BJ (cell line): Measurements from ENCODE around the gene NME3. TPM values are rescaled to one million over a fixed set of nuclear protein-coding genes. Genes with fewer than 3 reads are reported as not detected.

Experiments
- CTCF ChIA-PET: fragments of 350-600 bp; formaldehyde crosslinking; extraction: SDS; loops from one replicate; lab custom pipeline; 2021; ENCODE audit warnings: antibody characterized with exemption, inconsistent platforms; lab: Yijun Ruan, JAX
- POLR2A ChIA-PET: fragments of 300-600 bp; sonication (Branson Sonifier 250); formaldehyde crosslinking; extraction: SDS; loops from one replicate; lab custom pipeline; 2021; ENCODE audit warnings: antibody characterized with exemption; lab: Charles Lee
- DNase-seq: peaks from one replicate; pipeline ENCODE4 v3.0.0-alpha.2; 2011; ENCODE audit warnings: low read depth
- H3K27me3 ChIP-seq: 2 replicates; pipeline ENCODE4 v1.6.0; 2011; ENCODE audit warnings: low read length; ENCODE audit not compliant: control insufficient read depth, insufficient read depth
- H3K36me3 ChIP-seq: 2 replicates; pipeline ENCODE4 v1.5.1; 2011; ENCODE audit warnings: low read length; ENCODE audit not compliant: control insufficient read depth, insufficient read depth
- H3K4me3 ChIP-seq: 2 replicates; pipeline ENCODE4 v1.5.1; 2011; ENCODE audit warnings: low read depth, mild to moderate bottlenecking, control low read depth, low read length
- CTCF ChIP-seq: IDR thresholded peaks from 2 replicates; pipeline ENCODE4 v1.5.1; 2011; ENCODE audit warnings: low read depth, mild to moderate bottlenecking, control low read depth, inconsistent platforms, low read length, moderate library complexity; ENCODE audit not compliant: insufficient read depth
- polyA plus RNA-seq: library from polyadenylated mRNA; depleted of rRNA; stranded (reverse); fragments of >200 nt; gene quantifications from 2 replicates; pipeline ENCODE4 v1.2.3, GENCODE V29; 2011

NME3 gene
- polyA plus RNA-seq, 1 experiment, result 34.3 TPM

GRCh38 chr16:1818204-1818872 lies 47.0 kb upstream of the NME3 start:
- ChIA-PET POLR2A (no interaction called here), CTCF (no interaction called here)
- no peak for DNase-seq
- no peak overlapping the region for H3K4me3 ChIP-seq
- TF ChIP-seq CTCF, result no peak
- H3K27me3 ChIP-seq, result no peaks in the 10 kb centered on the region
- peaks cover 23% of the 10 kb centered on the region for H3K36me3 ChIP-seq

GRCh38 chr16:1817716-1818115 lies 46.4 kb upstream of the NME3 start:
- POLR2A ChIA-PET, result no interaction called here
- Histone ChIP-seq H3K27me3 (no peaks in the 10 kb centered on the region), H3K4me3 (no peak overlapping the region), H3K36me3 (peaks cover 23% of the 10 kb centered on the region)
- CTCF ChIA-PET, result no interaction called here
- no peak for DNase-seq
- TF ChIP-seq CTCF, result no peak

- ChIA-PET CTCF (no interaction called here), POLR2A (no interaction called here)
- TF ChIP-seq CTCF, result no peak
- H3K4me3 ChIP-seq, result no peak overlapping the region
- peaks cover 22% of the 10 kb centered on the region for H3K36me3 ChIP-seq
- DNase-seq, result no peak
- no peaks in the 10 kb centered on the region for H3K27me3 ChIP-seq
Measured at GRCh38 chr16:1817276-1817589, 45.9 kb upstream of the NME3 start.

- CTCF ChIA-PET, result no interaction called here
- no peak for DNase-seq
- no peaks in the 10 kb centered on the region for H3K27me3 ChIP-seq
- TF ChIP-seq CTCF, result no peak
- no peak overlapping the region for H3K4me3 ChIP-seq
- POLR2A ChIA-PET, result no interaction called here
- H3K36me3 ChIP-seq, result peaks cover 19% of the 10 kb centered on the region
Measured at GRCh38 chr16:1816396-1817275, 45.3 kb upstream of the NME3 start.

- CTCF ChIA-PET, result no interaction called here
- peaks cover 17% of the 10 kb centered on the region for H3K36me3 ChIP-seq
- H3K4me3 ChIP-seq, result no peak overlapping the region
- DNase-seq, result no peak
- POLR2A ChIA-PET, result no interaction called here
- no peak for TF ChIP-seq CTCF
- H3K27me3 ChIP-seq, result no peaks in the 10 kb centered on the region
Measured at GRCh38 chr16:1815461-1815860, 44.1 kb upstream of the NME3 start.
